Measurements from ENCODE around the gene CRYBG1.
"Not testable (repeated sequence)": the region's sequence is repeated elsewhere in the genome, so short reads cannot be mapped to it uniquely, and the experiment has no call there.

The CRYBG1 gene

GRCh38 chr6:106556368-106556960, 195.9 kb downstream of the CRYBG1 start:
- FAIRE-seq (no peak), DNase-seq (ENCODE audit: insufficient read length, low spot score) (no peak)

DNA sequence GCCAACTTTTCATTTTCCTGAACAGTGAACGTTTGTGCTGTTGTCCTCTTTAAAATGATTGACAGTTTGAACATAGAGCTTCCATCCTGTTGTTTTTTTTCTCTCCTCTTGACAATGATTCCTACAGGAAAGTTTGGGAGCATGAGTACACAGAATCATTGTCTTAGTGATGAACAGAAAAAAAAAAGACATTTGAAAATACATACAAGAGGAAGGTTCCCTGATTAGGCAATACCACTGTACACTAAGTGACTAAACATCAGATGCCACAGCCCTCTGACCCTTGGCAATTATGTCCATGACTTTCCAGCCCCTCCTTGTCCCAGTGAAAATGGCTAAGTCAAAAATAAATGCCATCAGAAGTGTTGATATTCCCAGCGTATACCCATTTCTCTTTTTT, 197.3 kb downstream of the CRYBG1 start:
- no peak for TF ChIP-seq POLR2A (IDR thresholded peaks at IDR 0.05; ENCODE audit: low read depth, low read length)
- no peak for FAIRE-seq
- no peak for DNase-seq (ENCODE audit: insufficient read length, low spot score)

More at GRCh38 chr6:106556368-106556960, 195.9 kb downstream of the CRYBG1 start:
- TF ChIP-seq POU2F2 (IDR thresholded peaks at IDR 0.05; ENCODE audit: low read depth, low read length) (no peak), TAF1 (IDR thresholded peaks at IDR 0.05; ENCODE audit: low read depth, low read length) (no peak), SPI1 (IDR thresholded peaks at IDR 0.05; ENCODE audit: low read depth, low read length) (no peak), POLR2A (IDR thresholded peaks at IDR 0.05; ENCODE audit: low read depth, low read length) (no peak), PAX5 (IDR thresholded peaks at IDR 0.05; ENCODE audit: insufficient read depth, low read length, severe bottlenecking) (no peak)

DNA sequence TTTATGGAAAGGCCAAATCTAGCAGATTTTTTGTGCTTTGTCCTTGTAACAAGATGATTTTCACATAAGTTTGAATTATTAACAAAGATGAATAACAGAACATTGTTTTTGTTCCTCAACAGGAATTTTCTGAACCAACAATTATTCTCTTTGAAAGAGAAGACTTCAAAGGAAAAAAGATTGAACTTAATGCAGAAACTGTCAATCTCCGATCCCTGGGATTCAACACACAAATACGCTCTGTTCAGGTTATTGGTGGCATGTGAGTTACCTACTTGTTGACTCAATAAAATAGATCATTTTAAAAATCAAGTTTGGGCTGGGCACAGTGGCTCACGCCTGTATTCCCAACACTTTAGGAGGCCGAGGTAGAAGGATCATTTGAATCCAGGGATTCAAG, 197.8 kb downstream of the CRYBG1 start:
- TF ChIP-seq TAF1 (IDR thresholded peaks at IDR 0.05; ENCODE audit: low read depth, low read length) (no peak), SPI1 (IDR thresholded peaks at IDR 0.05; ENCODE audit: low read depth, low read length) (no peak), PAX5 (IDR thresholded peaks at IDR 0.05; ENCODE audit: insufficient read depth, low read length, severe bottlenecking) (no peak), POU2F2 (IDR thresholded peaks at IDR 0.05; ENCODE audit: low read depth, low read length) (no peak), POLR2AphosphoS5 (IDR thresholded peaks at IDR 0.05; ENCODE audit: low read depth, low read length) (no peak), POLR2A (IDR thresholded peaks at IDR 0.05; ENCODE audit: low read depth, low read length) (no peak)
- DNase-seq (ENCODE audit: insufficient read length, low spot score) (no peak), FAIRE-seq (no peak)

- FAIRE-seq; DNase-seq (ENCODE audit: insufficient read length, low spot score): not testable (repeated sequence)
These were observed 199.1 kb downstream of the CRYBG1 start for GRCh38 chr6:106559659-106560058.

DNA sequence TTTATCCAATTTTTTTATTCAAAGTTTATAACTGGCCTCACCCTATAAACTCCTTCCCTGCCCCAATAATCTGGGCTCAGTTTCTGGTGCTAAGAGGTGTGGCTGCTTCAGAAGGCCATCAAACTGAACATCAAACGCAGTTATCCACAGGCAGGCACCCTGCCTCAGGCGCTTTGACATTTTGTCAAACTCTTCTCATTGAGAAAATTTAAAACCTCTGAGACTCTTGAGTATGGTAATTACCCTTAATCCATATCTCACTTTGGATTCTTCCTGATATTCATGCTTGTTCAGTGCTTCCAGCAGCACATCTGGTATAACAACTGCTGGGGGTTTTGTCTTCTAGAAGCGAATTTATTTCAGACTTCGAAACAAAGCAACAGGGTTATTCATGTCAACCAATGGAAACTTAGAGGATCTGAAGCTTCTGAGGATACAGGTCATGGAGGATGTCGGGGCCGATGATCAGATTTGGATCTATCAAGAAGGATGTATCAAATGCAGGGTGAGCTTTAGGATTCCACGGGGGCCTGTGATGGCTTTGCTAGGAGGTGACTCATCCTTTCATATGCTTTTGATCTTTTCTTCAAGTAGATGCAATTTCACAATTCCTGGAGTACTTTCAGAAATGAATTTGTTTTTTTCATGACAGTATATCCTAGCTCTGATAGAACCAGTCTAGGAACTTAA, 200.6 kb downstream of the CRYBG1 start:
- TF ChIP-seq POU2F2 (IDR thresholded peaks at IDR 0.05; ENCODE audit: low read depth, low read length) (no peak), PAX5 (IDR thresholded peaks at IDR 0.05; ENCODE audit: insufficient read depth, low read length, severe bottlenecking) (no peak), TAF1 (IDR thresholded peaks at IDR 0.05; ENCODE audit: low read depth, low read length) (no peak), POLR2AphosphoS5 (IDR thresholded peaks at IDR 0.05; ENCODE audit: low read depth, low read length) (no peak), SPI1 (IDR thresholded peaks at IDR 0.05; ENCODE audit: low read depth, low read length) (no peak), POLR2A (IDR thresholded peaks at IDR 0.05; ENCODE audit: low read depth, low read length) (no peak)
- no peak for DNase-seq (ENCODE audit: insufficient read length, low spot score)
- no peak for FAIRE-seq

- FAIRE-seq (no peak), DNase-seq (ENCODE audit: insufficient read length, low spot score) (no peak)
- TF ChIP-seq POLR2A (IDR thresholded peaks at IDR 0.05; ENCODE audit: low read depth, low read length) (no peak), POU2F2 (IDR thresholded peaks at IDR 0.05; ENCODE audit: low read depth, low read length) (no peak)
These were observed 201.3 kb downstream of the CRYBG1 start for GRCh38 chr6:106561686-106562405.

GRCh38 chr6:106563614-106564013, 203.1 kb downstream of the CRYBG1 start:
- FAIRE-seq, result no peak
- TF ChIP-seq POLR2AphosphoS5 (IDR thresholded peaks at IDR 0.05; ENCODE audit: low read depth, low read length), result no peak
- TF ChIP-seq TAF1 (IDR thresholded peaks at IDR 0.05; ENCODE audit: low read depth, low read length), result no peak
- no peak for TF ChIP-seq PAX5 (IDR thresholded peaks at IDR 0.05; ENCODE audit: insufficient read depth, low read length, severe bottlenecking)
- no peak for TF ChIP-seq SPI1 (IDR thresholded peaks at IDR 0.05; ENCODE audit: low read depth, low read length)
- no peak for TF ChIP-seq POU2F2 (IDR thresholded peaks at IDR 0.05; ENCODE audit: low read depth, low read length)

DNA sequence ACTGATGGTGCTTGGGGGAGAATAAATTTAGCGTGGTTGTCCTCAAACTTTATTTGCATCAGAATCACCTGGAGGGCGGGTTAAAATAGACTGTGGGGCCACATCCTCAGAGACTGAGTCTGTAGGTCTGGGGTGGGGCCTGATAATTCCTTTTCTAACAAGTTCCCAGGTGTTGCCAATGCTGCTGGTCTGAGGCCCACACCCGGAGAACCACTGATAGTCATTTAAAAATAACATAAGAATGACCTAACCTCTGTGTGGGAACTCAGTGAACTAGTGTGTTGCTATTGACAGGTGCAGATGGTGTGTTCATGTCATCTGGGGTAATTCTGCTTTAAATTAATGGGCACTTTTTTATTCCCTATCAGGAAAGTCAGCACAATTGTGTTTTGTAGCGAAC, 204.0 kb downstream of the CRYBG1 start:
- FAIRE-seq (no peak), DNase-seq (ENCODE audit: insufficient read length, low spot score) (no peak)
- TF ChIP-seq SPI1 (IDR thresholded peaks at IDR 0.05; ENCODE audit: low read depth, low read length), result no peak
- no peak for TF ChIP-seq POU2F2 (IDR thresholded peaks at IDR 0.05; ENCODE audit: low read depth, low read length)
- no peak for TF ChIP-seq PAX5 (IDR thresholded peaks at IDR 0.05; ENCODE audit: insufficient read depth, low read length, severe bottlenecking)
- TF ChIP-seq POLR2A (IDR thresholded peaks at IDR 0.05; ENCODE audit: low read depth, low read length), result no peak
- TF ChIP-seq POLR2AphosphoS5 (IDR thresholded peaks at IDR 0.05; ENCODE audit: low read depth, low read length), result no peak
- TF ChIP-seq TAF1 (IDR thresholded peaks at IDR 0.05; ENCODE audit: low read depth, low read length), result no peak

More at GRCh38 chr6:106563614-106564013, 203.1 kb downstream of the CRYBG1 start:
- no peak for DNase-seq (ENCODE audit: insufficient read length, low spot score)

DNA sequence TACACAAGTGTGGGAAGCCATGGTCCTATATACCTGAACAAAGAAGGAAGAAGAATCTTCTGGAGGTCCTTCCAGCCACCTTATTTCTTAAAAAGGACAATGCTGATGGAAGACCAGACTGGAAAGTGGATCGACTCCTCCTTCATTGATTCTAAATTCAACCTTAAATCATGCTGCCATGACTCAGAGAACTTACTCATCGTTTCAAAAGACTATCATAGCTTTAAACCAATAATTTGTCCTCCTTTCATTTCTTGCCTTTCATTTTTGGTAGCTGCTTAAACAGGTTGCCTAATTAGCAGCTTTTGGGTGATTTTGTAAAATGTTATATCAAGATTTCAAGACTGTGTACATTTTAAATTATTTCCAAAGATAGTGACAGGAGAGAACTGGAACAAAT, 208.0 kb downstream of the CRYBG1 start:
- FAIRE-seq, result no peak
- no peak for DNase-seq (ENCODE audit: insufficient read length, low spot score)
- TF ChIP-seq TAF1 (IDR thresholded peaks at IDR 0.05; ENCODE audit: low read depth, low read length) (no peak), POLR2A (IDR thresholded peaks at IDR 0.05; ENCODE audit: low read depth, low read length) (no peak), SPI1 (IDR thresholded peaks at IDR 0.05; ENCODE audit: low read depth, low read length) (no peak), POLR2AphosphoS5 (IDR thresholded peaks at IDR 0.05; ENCODE audit: low read depth, low read length) (no peak), PAX5 (IDR thresholded peaks at IDR 0.05; ENCODE audit: insufficient read depth, low read length, severe bottlenecking) (no peak)

DNA sequence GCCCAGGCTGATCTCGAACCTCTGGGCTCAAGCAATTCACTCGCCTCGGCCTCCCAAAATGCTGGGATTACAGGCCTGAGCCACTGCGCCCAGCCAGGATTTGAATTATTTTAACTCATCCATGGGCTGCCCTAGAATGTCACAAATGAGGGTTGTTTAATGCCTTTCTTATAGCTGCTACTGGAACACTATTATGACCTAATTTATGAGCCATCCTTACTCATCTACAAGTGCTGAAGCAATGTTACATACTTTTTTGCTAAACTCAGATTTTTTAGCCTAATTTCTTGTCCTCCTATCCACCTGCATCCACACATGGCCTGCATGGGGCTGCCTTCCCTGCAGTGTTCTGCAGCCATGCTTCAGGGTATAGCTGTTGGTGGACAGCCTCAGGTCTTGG, 208.9 kb downstream of the CRYBG1 start:
- no peak for FAIRE-seq
- no peak for DNase-seq (ENCODE audit: insufficient read length, low spot score)
- TF ChIP-seq PAX5 (IDR thresholded peaks at IDR 0.05; ENCODE audit: insufficient read depth, low read length, severe bottlenecking) (no peak), POU2F2 (IDR thresholded peaks at IDR 0.05; ENCODE audit: low read depth, low read length) (no peak)
